Keratinocyte (primary cell): ENCODE data around the gene AVPR2. TPM values are rescaled to one million over a fixed set of nuclear protein-coding genes. Genes with fewer than 3 reads are reported as not detected.

Source experiments
- DNase-seq: peaks from one replicate; pipeline ENCODE4 v3.0.0-alpha.2; 2011; ENCODE audit warnings: low read depth, missing footprints, low spot score
- FAIRE-seq: peaks from 2 replicates; lab custom pipeline; 2011; peaks lifted over from hg19 to GRCh38; lab: Jason Lieb, UNC
- H2AFZ ChIP-seq: 2 replicates; pipeline ENCODE4 v1.6.0; 2012; ENCODE audit warnings: low read length, control low read depth, inconsistent platforms; ENCODE audit not compliant: control insufficient read depth
- H3K27ac ChIP-seq: 2 replicates; pipeline ENCODE4 v1.5.1; 2011; ENCODE audit warnings: low read length; ENCODE audit not compliant: control insufficient read depth, insufficient read depth
- H3K27me3 ChIP-seq: 3 replicates; pipeline ENCODE4 v1.6.0; 2011; ENCODE audit warnings: low read length; ENCODE audit not compliant: control insufficient read depth, insufficient read depth; ENCODE audit errors: extremely low read depth
- H3K36me3 ChIP-seq, 2 experiments: 2 replicates in 1 of 2; 3 replicates in 1 of 2; pipeline ENCODE4 v1.5.1; 2011; ENCODE audit warnings: low read length in 2 of 2, mild to moderate bottlenecking in 1 of 2; ENCODE audit not compliant: control insufficient read depth in 2 of 2, insufficient read depth in 2 of 2; ENCODE audit errors: extremely low read depth in 1 of 2
- H3K4me1 ChIP-seq: 3 replicates; pipeline ENCODE4 v1.5.1; 2011; ENCODE audit warnings: low read length; ENCODE audit not compliant: control insufficient read depth, insufficient read depth; ENCODE audit errors: extremely low read depth
- H3K4me2 ChIP-seq: 3 replicates; pipeline ENCODE4 v1.6.0; 2011; ENCODE audit warnings: low read depth, low read length; ENCODE audit not compliant: control insufficient read depth, insufficient read depth; ENCODE audit errors: extremely low read depth
- H3K4me3 ChIP-seq, 3 experiments: fragments of 200-600 bp in 1 of 3; sonication (generic) in 1 of 3; 2 replicates in 2 of 3; 3 replicates in 1 of 3; pipeline ENCODE4 v1.5.1; 2011 to 2016; ENCODE audit warnings: low read length in 3 of 3, mild to moderate bottlenecking in 3 of 3, control low read depth in 2 of 3, inconsistent platforms in 1 of 3, low read depth in 1 of 3, mixed read lengths in 1 of 3, mixed run types in 1 of 3, moderate library complexity in 1 of 3; ENCODE audit not compliant: control insufficient read depth in 2 of 3, insufficient read depth in 2 of 3; ENCODE audit errors: extremely low read depth in 1 of 3
- H3K79me2 ChIP-seq: 2 replicates; pipeline ENCODE4 v1.6.0; 2012; ENCODE audit warnings: low read length; ENCODE audit not compliant: control insufficient read depth, insufficient read depth
- H3K9ac ChIP-seq: 3 replicates; pipeline ENCODE4 v1.6.0; 2011; ENCODE audit warnings: low read length; ENCODE audit not compliant: control insufficient read depth, insufficient read depth; ENCODE audit errors: extremely low read depth
- H3K9me1 ChIP-seq: 3 replicates; pipeline ENCODE4 v1.6.0; 2011; ENCODE audit warnings: low read length; ENCODE audit not compliant: control insufficient read depth, insufficient read depth; ENCODE audit errors: extremely low read depth
- H3K9me3 ChIP-seq: 2 replicates; pipeline ENCODE4 v1.5.1; 2012; ENCODE audit warnings: low read depth, low read length; ENCODE audit not compliant: control insufficient read depth
- H4K20me1 ChIP-seq: 3 replicates; pipeline ENCODE4 v1.6.0; 2011; ENCODE audit warnings: low read length; ENCODE audit not compliant: control insufficient read depth, insufficient read depth; ENCODE audit errors: extremely low read depth
- EZH2 ChIP-seq: IDR thresholded peaks from one replicate; pipeline ENCODE4 v1.6.1; 2012; ENCODE audit warnings: inconsistent platforms, mild to moderate bottlenecking, low read length, moderate library complexity
- dilution Hi-C: fragments of 300-500 bp; cut with MboI; formaldehyde crosslinking; loops from one replicate; pipeline ENCODE4 v1.7.0; 2020; ENCODE audit warnings: low sequenced_read_pairs; ENCODE audit not compliant: extremely low pct_ligation_motif_present
- polyA plus RNA-seq, 5 experiments: library from polyadenylated mRNA; depleted of rRNA in 3 of 5; stranded (reverse) in 3 of 5; stranded (forward) in 1 of 5; unstranded in 1 of 5; fragments of >200 nt; gene quantifications; 1 replicate in 1 of 5; 2 replicates in 3 of 5; 3 replicates in 1 of 5; pipeline versions ENCODE4 v1.2.1 to v1.2.3, GENCODE V29; 2011 to 2012; ENCODE audit warnings: missing spikeins in 2 of 5, low read depth in 1 of 5, low replicate concordance in 1 of 5
- TF ChIP-seq, protein P1 (sequence below), 3 experiments: IDR thresholded peaks in 1 of 3; conservative IDR thresholded peaks in 1 of 3; optimal IDR thresholded peaks in 1 of 3; 2 replicates in 2 of 3; 3 replicates in 1 of 3; pipeline versions ENCODE3 to v1.5.1; 2011; ENCODE audit warnings: low read length in 3 of 3, mild to moderate bottlenecking in 3 of 3, moderate library complexity in 2 of 3, control low read depth in 1 of 3, inconsistent platforms in 1 of 3; ENCODE audit not compliant: insufficient read depth in 2 of 3; ENCODE audit errors: extremely low read depth in 1 of 3

The AVPR2 gene
- polyA plus RNA-seq, 1 donor (not counting 4 experiments of a cell fraction or from before 2014, with no cell fraction given), result not detected

DNA sequence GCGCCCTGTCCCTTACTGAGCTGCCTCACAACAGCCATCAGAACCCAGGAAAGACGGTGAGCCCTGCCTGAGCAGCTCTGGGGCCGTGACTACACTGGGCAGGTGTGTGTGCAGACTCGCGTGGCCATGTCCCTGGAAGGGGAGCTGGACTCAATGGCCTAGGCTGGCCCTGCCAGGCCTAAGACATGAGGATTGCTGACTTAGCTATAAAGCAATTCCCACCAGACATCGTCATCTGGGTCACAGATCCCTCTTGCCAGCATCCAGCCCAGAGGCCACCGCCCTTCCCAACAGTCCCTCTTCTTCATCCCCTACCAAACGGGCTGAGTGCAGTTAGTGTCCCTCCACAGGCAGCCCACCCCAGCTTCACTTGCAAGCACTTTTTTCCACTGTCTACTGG is 26.7 kb downstream of the AVPR2 start:
- Histone ChIP-seq H3K27ac (no peak overlapping the region), H3K36me3 (peaks cover 6 to 9% of the 10 kb centered on the region in 2 experiments), H3K79me2 (peaks cover 28% of the 10 kb centered on the region), H2AFZ (no peak overlapping the region), H3K9ac (no peak overlapping the region), H4K20me1 (no peaks in the 10 kb centered on the region), H3K4me2 (no peak overlapping the region), H3K9me3 (no peaks in the 10 kb centered on the region), H3K9me1 (no peaks in the 10 kb centered on the region), H3K4me3 (no peak overlapping the region), H3K27me3 (no peaks in the 10 kb centered on the region), H3K4me1 (peaks cover 14% of the 10 kb centered on the region)
- TF ChIP-seq EZH2, result no peak
- TF ChIP-seq, protein P1, sequence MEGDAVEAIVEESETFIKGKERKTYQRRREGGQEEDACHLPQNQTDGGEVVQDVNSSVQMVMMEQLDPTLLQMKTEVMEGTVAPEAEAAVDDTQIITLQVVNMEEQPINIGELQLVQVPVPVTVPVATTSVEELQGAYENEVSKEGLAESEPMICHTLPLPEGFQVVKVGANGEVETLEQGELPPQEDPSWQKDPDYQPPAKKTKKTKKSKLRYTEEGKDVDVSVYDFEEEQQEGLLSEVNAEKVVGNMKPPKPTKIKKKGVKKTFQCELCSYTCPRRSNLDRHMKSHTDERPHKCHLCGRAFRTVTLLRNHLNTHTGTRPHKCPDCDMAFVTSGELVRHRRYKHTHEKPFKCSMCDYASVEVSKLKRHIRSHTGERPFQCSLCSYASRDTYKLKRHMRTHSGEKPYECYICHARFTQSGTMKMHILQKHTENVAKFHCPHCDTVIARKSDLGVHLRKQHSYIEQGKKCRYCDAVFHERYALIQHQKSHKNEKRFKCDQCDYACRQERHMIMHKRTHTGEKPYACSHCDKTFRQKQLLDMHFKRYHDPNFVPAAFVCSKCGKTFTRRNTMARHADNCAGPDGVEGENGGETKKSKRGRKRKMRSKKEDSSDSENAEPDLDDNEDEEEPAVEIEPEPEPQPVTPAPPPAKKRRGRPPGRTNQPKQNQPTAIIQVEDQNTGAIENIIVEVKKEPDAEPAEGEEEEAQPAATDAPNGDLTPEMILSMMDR (optimal IDR thresholded peaks at IDR 0.05 in 1 of 3, IDR thresholded peaks at IDR 0.05 in 1 of 3, conservative IDR thresholded peaks at IDR 0.05 in 1 of 3; ENCODE audit: extremely low read depth in 1 of 3, insufficient read depth in 2 of 3, low read length in 3 of 3), result no peak
- DNase-seq, result no peak
- dilution Hi-C loops, result no loop called here
- no peak for FAIRE-seq

DNA sequence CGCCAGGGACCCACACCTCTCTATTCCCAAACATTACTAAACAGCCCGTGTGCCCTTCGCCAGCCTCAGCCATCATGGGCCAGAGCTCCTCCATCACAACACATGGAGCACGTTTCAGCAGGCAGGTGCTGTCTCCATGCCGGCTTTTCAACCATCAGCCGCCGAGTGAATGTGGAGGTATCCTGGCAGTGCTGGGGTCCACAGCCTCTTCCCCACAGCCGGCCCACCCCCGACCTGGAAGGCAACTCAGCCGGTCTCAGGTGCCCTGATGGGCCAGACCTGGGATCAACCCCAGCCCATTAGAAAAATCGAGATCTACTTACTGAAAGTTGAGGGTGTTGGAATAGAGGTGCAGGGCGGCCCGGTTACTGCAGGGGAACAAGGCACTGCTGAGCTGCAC is 27.3 kb downstream of the AVPR2 start:
- Histone ChIP-seq H3K4me1 (peaks cover 14% of the 10 kb centered on the region), H3K27me3 (no peaks in the 10 kb centered on the region), H3K36me3 (peaks cover 6 to 9% of the 10 kb centered on the region in 2 experiments), H2AFZ (no peak overlapping the region), H3K9ac (no peak overlapping the region), H3K4me2 (no peak overlapping the region), H3K4me3 (no peak overlapping the region), H3K79me2 (peaks cover 28% of the 10 kb centered on the region), H3K9me1 (no peaks in the 10 kb centered on the region), H4K20me1 (no peaks in the 10 kb centered on the region), H3K9me3 (no peaks in the 10 kb centered on the region), H3K27ac (no peak overlapping the region)
- TF ChIP-seq, protein P1 (optimal IDR thresholded peaks at IDR 0.05 in 1 of 3, IDR thresholded peaks at IDR 0.05 in 1 of 3, conservative IDR thresholded peaks at IDR 0.05 in 1 of 3; ENCODE audit: extremely low read depth in 1 of 3, insufficient read depth in 2 of 3, low read length in 3 of 3), result no peak
- TF ChIP-seq EZH2, result no peak
- dilution Hi-C loops, result no loop called here
- DNase-seq (no peak), FAIRE-seq (no peak)
